Measurements from ENCODE around the gene PNLIPRP2. TPM values are rescaled to one million over a fixed set of nuclear protein-coding genes. Genes with fewer than 3 reads are reported as not detected.
A peak's percentile ranks its signal among the peaks of the same experiment; 100 is the strongest.

The PNLIPRP2 gene
- total and polyA plus RNA-seq, 2 of the 8 experiments (the other 6 are each of a cell fraction or from before 2014, with no cell fraction given): 0.11 TPM; not detected in 1

DNA sequence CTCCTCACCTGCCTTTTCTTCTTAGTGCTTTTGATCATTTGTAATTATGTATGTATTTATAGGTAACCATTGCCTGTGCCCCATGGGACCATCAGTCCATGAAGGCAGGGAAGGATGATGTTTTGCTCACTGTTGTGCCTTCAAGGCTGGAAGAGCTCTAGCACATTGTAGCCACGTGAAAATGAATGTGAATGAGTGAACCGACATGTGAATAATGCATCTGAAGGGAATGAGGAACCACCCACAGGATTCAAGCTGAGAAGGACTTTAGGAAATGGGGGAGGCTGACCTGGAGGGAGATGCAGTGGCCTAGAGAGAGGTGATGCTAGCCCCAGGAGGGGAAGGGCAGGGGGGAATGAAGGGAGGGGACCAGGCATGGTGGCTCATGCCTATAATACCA, 6.0 kb upstream of the PNLIPRP2 start:
- no peak overlapping the region for H4K8ac ChIP-seq (ENCODE audit: extremely low read depth, insufficient read depth, low read length)

More for the DNA sequence above, 6.0 kb upstream of the PNLIPRP2 start:
- H2AFZ ChIP-seq (ENCODE audit: low read length): no peak overlapping the region
- H2BK12ac ChIP-seq (ENCODE audit: low read depth, low read length): no peak overlapping the region
- H2BK5ac ChIP-seq (ENCODE audit: low read depth, low read length): no peak overlapping the region
- H3K27me3 ChIP-seq (replicated peaks in 1 of 4; ENCODE audit: control insufficient read depth in 3 of 4, extremely low read depth in 1 of 4, insufficient read depth in 3 of 4, low read length in 3 of 4): peaks cover 0 to 4% (median 0%) of the 10 kb centered on the region in 4 experiments; a peak in 2 of 7 replicates
- no peak overlapping the region for H2BK20ac ChIP-seq (ENCODE audit: low read length)
- H3K56ac ChIP-seq (replicated peaks; ENCODE audit: insufficient read length, low read depth, low read length): no peak overlapping the region
- no peaks in the 10 kb centered on the region for H3K23me2 ChIP-seq (ENCODE audit: low read depth, low read length)
- no peaks in the 10 kb centered on the region for H4K20me1 ChIP-seq (replicated peaks in 1 of 2; ENCODE audit: control insufficient read depth in 1 of 2, insufficient read depth in 2 of 2, low read length in 2 of 2)
- no peak overlapping the region for H3K4me2 ChIP-seq (ENCODE audit: insufficient read depth in 1 of 2, low read depth in 2 of 2, low read length in 2 of 2)
- no peak overlapping the region for H3K4me3 ChIP-seq (ENCODE audit: extremely low read depth in 1 of 4, insufficient read depth in 2 of 4, low read depth in 3 of 4, low read length in 4 of 4)
- H2AK5ac ChIP-seq (ENCODE audit: low read depth, low read length): no peak overlapping the region
- H2BK120ac ChIP-seq (replicated peaks; ENCODE audit: low read depth, low read length): no peak overlapping the region
- no peak overlapping the region for H4K5ac ChIP-seq (ENCODE audit: insufficient read length, low read depth, low read length)
- TF ChIP-seq, protein P1, sequence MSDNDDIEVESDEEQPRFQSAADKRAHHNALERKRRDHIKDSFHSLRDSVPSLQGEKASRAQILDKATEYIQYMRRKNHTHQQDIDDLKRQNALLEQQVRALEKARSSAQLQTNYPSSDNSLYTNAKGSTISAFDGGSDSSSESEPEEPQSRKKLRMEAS (IDR thresholded peaks at IDR 0.05): peak; percentile 26; the same call in 1 of the 2 replicates
- TF ChIP-seq, protein P2, sequence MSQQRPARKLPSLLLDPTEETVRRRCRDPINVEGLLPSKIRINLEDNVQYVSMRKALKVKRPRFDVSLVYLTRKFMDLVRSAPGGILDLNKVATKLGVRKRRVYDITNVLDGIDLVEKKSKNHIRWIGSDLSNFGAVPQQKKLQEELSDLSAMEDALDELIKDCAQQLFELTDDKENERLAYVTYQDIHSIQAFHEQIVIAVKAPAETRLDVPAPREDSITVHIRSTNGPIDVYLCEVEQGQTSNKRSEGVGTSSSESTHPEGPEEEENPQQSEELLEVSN (IDR thresholded peaks at IDR 0.05): 0 out of 2 replicates have a peak, but pooled peaks have one; percentile 19
- no peak for TF ChIP-seq EGR1 (IDR thresholded peaks at IDR 0.05; ENCODE audit: borderline replicate concordance, low read depth, low read length)
- H3K36me3 ChIP-seq (ENCODE audit: control insufficient read depth in 2 of 4, insufficient read depth in 4 of 4, low read length in 3 of 4): no peaks in the 10 kb centered on the region
- POLR2A ChIA-PET (ENCODE audit: partially characterized antibody): no interaction called here
- no peak for FAIRE-seq
- H3K4ac ChIP-seq (replicated peaks; ENCODE audit: insufficient read length, low read depth, low read length): no peak overlapping the region
- H2BK15ac ChIP-seq (ENCODE audit: low read length): no peak overlapping the region
- DNase-seq (ENCODE audit: low read depth in 1 of 2, low spot score in 2 of 2): no peak
- no peak overlapping the region for H3K18ac ChIP-seq (ENCODE audit: extremely low read depth, low read length)
- WGBS, 2 experiments (ENCODE audit: extremely low coverage in 1 of 2, insufficient coverage in 1 of 2, insufficient read length in 1 of 2, insufficient replicate concordance in 2 of 2, low coverage in 1 of 2, low lambda C conversion rate in 2 of 2, missing lambda C conversion rate in 1 of 2): 31% methylated on average over 2 of the region's 2 CpGs; no CpG with 5 or more reads in 1 of the 2 experiments
- CTCF ChIA-PET (ENCODE audit: partially characterized antibody): interaction anchor here (0.8 to 2.4 kb wide), 5 partner anchors 11 to 602 kb away, joined by 3 to 13 read pairs (median 5); no protein-coding TSS in a partner anchor
- H3K9ac ChIP-seq (replicated peaks in 1 of 4; ENCODE audit: extremely low read depth in 1 of 4, low read depth in 3 of 4, low read length in 3 of 4): no peak overlapping the region
- no peak overlapping the region for H3K23ac ChIP-seq (ENCODE audit: insufficient read length)
- H4K91ac ChIP-seq (replicated peaks; ENCODE audit: insufficient read length, low read length): no peak overlapping the region
- H3K9me3 ChIP-seq (ENCODE audit: insufficient read depth in 2 of 2, low read depth in 1 of 2, low read length in 1 of 2): peaks cover 3 to 4% of the 10 kb centered on the region in 2 experiments; a peak in 2 of 4 replicates
- no peak overlapping the region for H3K27ac ChIP-seq (ENCODE audit: low read depth, low read length)
- H3K4me1 ChIP-seq (replicated peaks in 1 of 4; ENCODE audit: control insufficient read depth in 3 of 4, insufficient read depth in 4 of 4, low read length in 3 of 4): no peaks in the 10 kb centered on the region; a peak in 1 of 7 replicates
- no peaks in the 10 kb centered on the region for H3K79me2 ChIP-seq (ENCODE audit: control insufficient read depth in 1 of 2, insufficient read depth in 2 of 2, low read length in 2 of 2)
- no peak overlapping the region for H3K14ac ChIP-seq (ENCODE audit: insufficient read length)
- no peaks in the 10 kb centered on the region for H3K79me1 ChIP-seq (ENCODE audit: low read depth, low read length)
